Neural crest cell (in vitro differentiated cells): ENCODE data around the gene ELMOD3. TPM values are rescaled to one million over a fixed set of nuclear protein-coding genes. Genes with fewer than 3 reads are reported as not detected.
A peak's percentile ranks its signal among the peaks of the same experiment; 100 is the strongest.
"Not testable (repeated sequence)": the region's sequence is repeated elsewhere in the genome, so short reads cannot be mapped to it uniquely, and the experiment has no call there.

Experiments
- DNase-seq: peaks from one replicate; pipeline ENCODE4 v3.0.0; 2021; ENCODE audit warnings: low read depth, mixed read lengths, low spot score
- H3K27ac Mint-ChIP-seq: one replicate; pipeline ENCODE4 v1.8.0; 2021; ENCODE audit warnings: mild to moderate bottlenecking, mixed read lengths; ENCODE audit not compliant: unreplicated experiment
- H3K27me3 Mint-ChIP-seq: 2 replicates; pipeline ENCODE4 v1.8.0; 2021; ENCODE audit warnings: low read depth, mild to moderate bottlenecking, mixed read lengths
- H3K36me3 Mint-ChIP-seq: 2 replicates; pipeline ENCODE4 v1.8.0; 2021; ENCODE audit warnings: low read depth, mild to moderate bottlenecking, mixed read lengths
- H3K4me1 Mint-ChIP-seq: 2 replicates; pipeline ENCODE4 v1.8.0; 2021; ENCODE audit warnings: mixed read lengths
- H3K4me3 Mint-ChIP-seq: one replicate; pipeline ENCODE4 v1.8.0; 2021; ENCODE audit warnings: mild to moderate bottlenecking, mixed read lengths
- H3K9me3 Mint-ChIP-seq: 2 replicates; pipeline ENCODE4 v1.8.0; 2021; ENCODE audit warnings: mixed read lengths
- total RNA-seq: library from RNA; stranded (reverse); gene quantifications from 2 replicates; pipeline ENCODE4 v1.2.1, GENCODE V29; 2021
- TF ChIP-seq, protein P1 (sequence below): fragments of 200-600 bp; sonication (generic); conservative IDR thresholded peaks from 2 replicates; pipeline ENCODE4 v1.5.0; 2021; ENCODE audit warnings: antibody characterized with exemption, mild to moderate bottlenecking

ELMOD3 gene
- total RNA-seq, 1 donor from 2014 or later = 25.9 TPM

DNA sequence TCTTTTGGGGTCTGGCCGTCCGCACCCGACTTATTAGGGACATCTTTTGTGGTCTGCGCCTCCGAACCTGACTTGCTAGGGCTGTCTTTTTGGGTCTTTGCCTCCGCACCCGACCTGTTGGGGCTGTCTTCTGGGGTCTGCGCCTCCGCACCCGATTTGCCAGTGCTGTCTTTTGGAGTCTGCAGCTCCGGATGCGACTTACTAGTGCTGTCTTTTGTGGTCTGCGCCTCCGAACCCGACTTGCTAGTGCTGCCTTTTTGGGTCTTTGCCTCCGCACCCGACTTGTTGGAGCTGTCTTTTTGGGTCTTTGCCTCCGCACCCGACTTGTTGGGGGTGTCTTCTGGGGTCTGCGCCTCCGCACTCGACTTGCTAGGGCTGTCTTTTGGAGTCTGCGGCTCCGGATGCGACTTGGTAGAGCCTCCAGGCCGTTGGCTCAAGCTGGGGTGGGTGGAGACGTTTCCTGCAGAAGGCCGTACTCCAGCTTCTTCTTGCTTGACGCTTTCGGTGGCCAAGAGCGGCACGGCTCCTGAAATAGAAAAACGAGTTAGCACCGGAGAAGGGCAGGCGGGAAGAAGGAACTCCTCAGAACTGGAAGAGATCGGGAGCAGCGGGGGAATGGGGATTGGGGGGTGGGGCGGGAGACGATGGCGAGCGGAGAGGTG lies 27.3 kb upstream of the ELMOD3 start:
- H3K9me3 Mint-ChIP-seq = no peaks in the 10 kb centered on the region
- H3K27me3 Mint-ChIP-seq = no peaks in the 10 kb centered on the region
- peaks cover 8% of the 10 kb centered on the region for H3K36me3 Mint-ChIP-seq
- peak overlapping the region; percentile 96 for H3K4me3 Mint-ChIP-seq
- peak; percentile 22 for DNase-seq
- H3K27ac Mint-ChIP-seq = peak overlapping the region; percentile 100
- H3K4me1 Mint-ChIP-seq = peaks cover 41% of the 10 kb centered on the region
- TF ChIP-seq, protein P1, sequence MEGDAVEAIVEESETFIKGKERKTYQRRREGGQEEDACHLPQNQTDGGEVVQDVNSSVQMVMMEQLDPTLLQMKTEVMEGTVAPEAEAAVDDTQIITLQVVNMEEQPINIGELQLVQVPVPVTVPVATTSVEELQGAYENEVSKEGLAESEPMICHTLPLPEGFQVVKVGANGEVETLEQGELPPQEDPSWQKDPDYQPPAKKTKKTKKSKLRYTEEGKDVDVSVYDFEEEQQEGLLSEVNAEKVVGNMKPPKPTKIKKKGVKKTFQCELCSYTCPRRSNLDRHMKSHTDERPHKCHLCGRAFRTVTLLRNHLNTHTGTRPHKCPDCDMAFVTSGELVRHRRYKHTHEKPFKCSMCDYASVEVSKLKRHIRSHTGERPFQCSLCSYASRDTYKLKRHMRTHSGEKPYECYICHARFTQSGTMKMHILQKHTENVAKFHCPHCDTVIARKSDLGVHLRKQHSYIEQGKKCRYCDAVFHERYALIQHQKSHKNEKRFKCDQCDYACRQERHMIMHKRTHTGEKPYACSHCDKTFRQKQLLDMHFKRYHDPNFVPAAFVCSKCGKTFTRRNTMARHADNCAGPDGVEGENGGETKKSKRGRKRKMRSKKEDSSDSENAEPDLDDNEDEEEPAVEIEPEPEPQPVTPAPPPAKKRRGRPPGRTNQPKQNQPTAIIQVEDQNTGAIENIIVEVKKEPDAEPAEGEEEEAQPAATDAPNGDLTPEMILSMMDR = no peak

GRCh38 chr2:85327822-85328617 lies 26.5 kb upstream of the ELMOD3 start, which contains the start of gene TGOLN2:
TSS of gene TGOLN2 (minus strand) at chr2:85327989. CDS start at chr2:85327962, 27 bp downstream.
- Mint-ChIP-seq H3K4me1 (peaks cover 41% of the 10 kb centered on the region), H3K27ac (peak within 1 kb of the TSS; percentile 100), H3K4me3 (peak within 1 kb of the TSS; percentile 96), H3K36me3 (peaks cover 3% of the 10 kb centered on the region), H3K27me3 (no peaks in the 10 kb centered on the region), H3K9me3 (no peaks in the 10 kb centered on the region)
- peak; percentile 85 for DNase-seq
- TF ChIP-seq, protein P1 = no peak

- TF ChIP-seq, protein P1 = no peak
- DNase-seq = no peak
- peaks cover 2% of the 10 kb centered on the region for H3K9me3 Mint-ChIP-seq
- H3K27me3 Mint-ChIP-seq = no peaks in the 10 kb centered on the region
- H3K27ac Mint-ChIP-seq = no peak overlapping the region
- H3K36me3 Mint-ChIP-seq = peaks cover 2% of the 10 kb centered on the region
- peaks cover 41% of the 10 kb centered on the region for H3K4me1 Mint-ChIP-seq
- H3K4me3 Mint-ChIP-seq = peak overlapping the region; percentile 74
Observed at GRCh38 chr2:85329181-85329651, 25.4 kb upstream of the ELMOD3 start.

- not testable (repeated sequence) for H3K27me3 Mint-ChIP-seq, H3K27ac Mint-ChIP-seq, DNase-seq, H3K9me3 Mint-ChIP-seq, H3K36me3 Mint-ChIP-seq
- Mint-ChIP-seq H3K4me3 (peak overlapping the region; percentile 74), H3K4me1 (peaks cover 40% of the 10 kb centered on the region)
Observed at GRCh38 chr2:85329701-85330100, 24.9 kb upstream of the ELMOD3 start.

GRCh38 chr2:85330839-85331636 lies 23.5 kb upstream of the ELMOD3 start:
- Mint-ChIP-seq H3K27me3 (no peaks in the 10 kb centered on the region), H3K4me1 (peaks cover 26% of the 10 kb centered on the region), H3K27ac (no peak overlapping the region), H3K36me3 (peaks cover 2% of the 10 kb centered on the region), H3K9me3 (peaks cover 2% of the 10 kb centered on the region), H3K4me3 (peak overlapping the region; percentile 61)
- TF ChIP-seq, protein P1 = no peak
- DNase-seq = no peak

- DNase-seq, H3K27ac Mint-ChIP-seq: not testable (repeated sequence)
Observed at GRCh38 chr2:85333877-85334276, 20.7 kb upstream of the ELMOD3 start.

More at GRCh38 chr2:85333877-85334276, 20.7 kb upstream of the ELMOD3 start:
- not testable (repeated sequence) for H3K9me3 Mint-ChIP-seq, H3K36me3 Mint-ChIP-seq, H3K4me3 Mint-ChIP-seq, H3K27me3 Mint-ChIP-seq
- H3K4me1 Mint-ChIP-seq = peaks cover 15% of the 10 kb centered on the region
